Esophagus squamous epithelium (tissue), 4 donors: ENCODE measurements around the gene LPAR3.

Experiments
- POLR2A ChIP-seq, 4 donors: fragments of 450-650 bp; IDR thresholded peaks; one replicate each; pipeline ENCODE4 v1.6.1; 2017; ENCODE audit warnings: antibody characterized with exemption in 4 of 4, mild to moderate bottlenecking in 4 of 4, moderate library complexity in 3 of 4
- TF ChIP-seq, protein P1 (sequence below), 6 experiments: fragments of 450-650 bp in 4 of 6; fragments of 200-600 bp in 2 of 6; sonication (generic) in 2 of 6; IDR thresholded peaks; one replicate each; pipeline ENCODE4 v1.5.1; 2016 to 2019; ENCODE audit warnings: antibody characterized with exemption in 6 of 6, mild to moderate bottlenecking in 4 of 6, moderate library complexity in 4 of 6

DNA sequence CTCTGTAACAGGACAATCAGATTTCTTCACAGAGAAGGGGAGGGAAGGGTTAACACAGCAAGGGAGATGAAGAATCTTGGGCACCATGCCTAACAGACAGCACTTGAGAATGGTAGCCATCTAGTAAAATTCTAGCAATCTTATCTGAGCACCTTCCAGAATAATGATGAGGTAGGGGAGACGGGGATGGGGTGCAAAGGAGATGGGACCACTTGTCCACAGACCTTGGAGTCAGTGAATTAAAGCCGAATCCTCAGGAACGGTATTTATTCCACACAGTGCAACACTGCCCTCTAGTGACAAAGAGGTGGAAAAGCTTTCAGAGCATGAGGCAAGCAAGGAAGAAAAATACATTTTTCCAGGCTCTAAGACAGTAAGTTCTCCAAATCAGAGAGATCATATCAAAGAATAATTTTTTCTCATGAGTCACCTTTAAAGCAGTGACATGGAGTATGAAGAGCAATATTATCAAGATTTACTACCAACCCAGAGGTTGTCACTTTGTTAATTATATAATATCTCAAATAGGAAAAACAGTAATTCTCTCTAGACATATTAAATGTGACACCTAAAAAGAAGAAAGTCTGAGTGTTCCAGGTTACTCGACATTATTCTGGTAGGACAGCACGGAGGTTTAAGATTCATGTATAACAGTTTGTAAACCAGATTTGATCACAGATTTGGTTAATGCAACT lies 43.3 kb upstream of the LPAR3 start:
- TF ChIP-seq, protein P1, sequence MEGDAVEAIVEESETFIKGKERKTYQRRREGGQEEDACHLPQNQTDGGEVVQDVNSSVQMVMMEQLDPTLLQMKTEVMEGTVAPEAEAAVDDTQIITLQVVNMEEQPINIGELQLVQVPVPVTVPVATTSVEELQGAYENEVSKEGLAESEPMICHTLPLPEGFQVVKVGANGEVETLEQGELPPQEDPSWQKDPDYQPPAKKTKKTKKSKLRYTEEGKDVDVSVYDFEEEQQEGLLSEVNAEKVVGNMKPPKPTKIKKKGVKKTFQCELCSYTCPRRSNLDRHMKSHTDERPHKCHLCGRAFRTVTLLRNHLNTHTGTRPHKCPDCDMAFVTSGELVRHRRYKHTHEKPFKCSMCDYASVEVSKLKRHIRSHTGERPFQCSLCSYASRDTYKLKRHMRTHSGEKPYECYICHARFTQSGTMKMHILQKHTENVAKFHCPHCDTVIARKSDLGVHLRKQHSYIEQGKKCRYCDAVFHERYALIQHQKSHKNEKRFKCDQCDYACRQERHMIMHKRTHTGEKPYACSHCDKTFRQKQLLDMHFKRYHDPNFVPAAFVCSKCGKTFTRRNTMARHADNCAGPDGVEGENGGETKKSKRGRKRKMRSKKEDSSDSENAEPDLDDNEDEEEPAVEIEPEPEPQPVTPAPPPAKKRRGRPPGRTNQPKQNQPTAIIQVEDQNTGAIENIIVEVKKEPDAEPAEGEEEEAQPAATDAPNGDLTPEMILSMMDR (IDR thresholded peaks at IDR 0.05): peak; percentile 73 to 94 (median 86)
- no peak for TF ChIP-seq POLR2A (IDR thresholded peaks at IDR 0.05)
